ENCODE measurements around the gene ZNF146.

GRCh38 chr19:36172852-36173251 is 42.1 kb upstream of the ZNF146 start:
- TF ChIP-seq ZNF114 (CRISPR knock-in tag; IDR thresholded peaks at IDR 0.05) = no peak
- TF ChIP-seq, protein P1, sequence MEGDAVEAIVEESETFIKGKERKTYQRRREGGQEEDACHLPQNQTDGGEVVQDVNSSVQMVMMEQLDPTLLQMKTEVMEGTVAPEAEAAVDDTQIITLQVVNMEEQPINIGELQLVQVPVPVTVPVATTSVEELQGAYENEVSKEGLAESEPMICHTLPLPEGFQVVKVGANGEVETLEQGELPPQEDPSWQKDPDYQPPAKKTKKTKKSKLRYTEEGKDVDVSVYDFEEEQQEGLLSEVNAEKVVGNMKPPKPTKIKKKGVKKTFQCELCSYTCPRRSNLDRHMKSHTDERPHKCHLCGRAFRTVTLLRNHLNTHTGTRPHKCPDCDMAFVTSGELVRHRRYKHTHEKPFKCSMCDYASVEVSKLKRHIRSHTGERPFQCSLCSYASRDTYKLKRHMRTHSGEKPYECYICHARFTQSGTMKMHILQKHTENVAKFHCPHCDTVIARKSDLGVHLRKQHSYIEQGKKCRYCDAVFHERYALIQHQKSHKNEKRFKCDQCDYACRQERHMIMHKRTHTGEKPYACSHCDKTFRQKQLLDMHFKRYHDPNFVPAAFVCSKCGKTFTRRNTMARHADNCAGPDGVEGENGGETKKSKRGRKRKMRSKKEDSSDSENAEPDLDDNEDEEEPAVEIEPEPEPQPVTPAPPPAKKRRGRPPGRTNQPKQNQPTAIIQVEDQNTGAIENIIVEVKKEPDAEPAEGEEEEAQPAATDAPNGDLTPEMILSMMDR (conservative IDR thresholded peaks at IDR 0.05; ENCODE audit: low read depth in 2 of 2) = no peak
- no peak for TF ChIP-seq POLR2AphosphoS5 (IDR thresholded peaks at IDR 0.05; ENCODE audit: low read depth)
- TF ChIP-seq, protein P2, sequence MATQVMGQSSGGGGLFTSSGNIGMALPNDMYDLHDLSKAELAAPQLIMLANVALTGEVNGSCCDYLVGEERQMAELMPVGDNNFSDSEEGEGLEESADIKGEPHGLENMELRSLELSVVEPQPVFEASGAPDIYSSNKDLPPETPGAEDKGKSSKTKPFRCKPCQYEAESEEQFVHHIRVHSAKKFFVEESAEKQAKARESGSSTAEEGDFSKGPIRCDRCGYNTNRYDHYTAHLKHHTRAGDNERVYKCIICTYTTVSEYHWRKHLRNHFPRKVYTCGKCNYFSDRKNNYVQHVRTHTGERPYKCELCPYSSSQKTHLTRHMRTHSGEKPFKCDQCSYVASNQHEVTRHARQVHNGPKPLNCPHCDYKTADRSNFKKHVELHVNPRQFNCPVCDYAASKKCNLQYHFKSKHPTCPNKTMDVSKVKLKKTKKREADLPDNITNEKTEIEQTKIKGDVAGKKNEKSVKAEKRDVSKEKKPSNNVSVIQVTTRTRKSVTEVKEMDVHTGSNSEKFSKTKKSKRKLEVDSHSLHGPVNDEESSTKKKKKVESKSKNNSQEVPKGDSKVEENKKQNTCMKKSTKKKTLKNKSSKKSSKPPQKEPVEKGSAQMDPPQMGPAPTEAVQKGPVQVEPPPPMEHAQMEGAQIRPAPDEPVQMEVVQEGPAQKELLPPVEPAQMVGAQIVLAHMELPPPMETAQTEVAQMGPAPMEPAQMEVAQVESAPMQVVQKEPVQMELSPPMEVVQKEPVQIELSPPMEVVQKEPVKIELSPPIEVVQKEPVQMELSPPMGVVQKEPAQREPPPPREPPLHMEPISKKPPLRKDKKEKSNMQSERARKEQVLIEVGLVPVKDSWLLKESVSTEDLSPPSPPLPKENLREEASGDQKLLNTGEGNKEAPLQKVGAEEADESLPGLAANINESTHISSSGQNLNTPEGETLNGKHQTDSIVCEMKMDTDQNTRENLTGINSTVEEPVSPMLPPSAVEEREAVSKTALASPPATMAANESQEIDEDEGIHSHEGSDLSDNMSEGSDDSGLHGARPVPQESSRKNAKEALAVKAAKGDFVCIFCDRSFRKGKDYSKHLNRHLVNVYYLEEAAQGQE (IDR thresholded peaks at IDR 0.05; ENCODE audit: unreplicated experiment) = no peak
- TF ChIP-seq EZH2phosphoT487 (IDR thresholded peaks at IDR 0.05; ENCODE audit: unreplicated experiment) = no peak

All from GM23338 (cell line).